A549 (cell line): ENCODE data around the gene MNX1.

Experiments
- BHLHE40 ChIP-seq: IDR thresholded peaks from 2 replicates; pipeline ENCODE4 v1.6.1; 2012; ENCODE audit warnings: low read depth, low read length, inconsistent platforms
- CBX2 ChIP-seq: fragments of 200-600 bp; sonication (generic); IDR thresholded peaks from 2 replicates; pipeline ENCODE4 v1.6.1; 2016; ENCODE audit warnings: low read depth, mild to moderate bottlenecking, borderline replicate concordance
- CTCF ChIP-seq: fragments of >200 bp; sonication (Bioruptor Twin); formaldehyde crosslinking; IDR thresholded peaks from 3 replicates; pipeline ENCODE4 v1.5.1; 2016
- JUN ChIP-seq, 2 experiments: fragments of >200 bp; sonication (Bioruptor Twin); formaldehyde crosslinking; IDR thresholded peaks; 2 replicates in 1 of 2; 3 replicates in 1 of 2; pipeline ENCODE4 v1.6.1; 2016 to 2017
- POLR2A ChIP-seq: IDR thresholded peaks from 2 replicates; pipeline ENCODE4 v1.6.1; 2012; ENCODE audit warnings: mild to moderate bottlenecking, low read length
- POLR2AphosphoS2 ChIP-seq: conservative IDR thresholded peaks from 2 replicates; pipeline ENCODE4 v1.6.1; 2012; ENCODE audit warnings: low read length, improper control_type of control experiment, inconsistent platforms
- RAD21 ChIP-seq, 2 experiments: fragments of >200 bp in 1 of 2; sonication (Bioruptor Twin) in 1 of 2; formaldehyde crosslinking in 1 of 2; IDR thresholded peaks in 1 of 2; conservative IDR thresholded peaks in 1 of 2; 2 replicates in 1 of 2; 3 replicates in 1 of 2; pipeline ENCODE4 v1.6.1; 2012 to 2018; ENCODE audit warnings: inconsistent platforms in 1 of 2

- no peak for TF ChIP-seq CTCF
- TF ChIP-seq JUN (IDR thresholded peaks at IDR 0.05): no peak
- no peak for TF ChIP-seq CBX2
- no peak for TF ChIP-seq BHLHE40
- no peak for TF ChIP-seq RAD21 (conservative IDR thresholded peaks at IDR 0.05 in 1 of 2, IDR thresholded peaks at IDR 0.05 in 1 of 2)
- TF ChIP-seq POLR2A: no peak
- TF ChIP-seq POLR2AphosphoS2: no peak
Observed at GRCh38 chr7:157023589-157023905, 13.1 kb upstream of the MNX1 start.
